ENCODE data around the gene ROCK2.

ROCK2 gene

DNA sequence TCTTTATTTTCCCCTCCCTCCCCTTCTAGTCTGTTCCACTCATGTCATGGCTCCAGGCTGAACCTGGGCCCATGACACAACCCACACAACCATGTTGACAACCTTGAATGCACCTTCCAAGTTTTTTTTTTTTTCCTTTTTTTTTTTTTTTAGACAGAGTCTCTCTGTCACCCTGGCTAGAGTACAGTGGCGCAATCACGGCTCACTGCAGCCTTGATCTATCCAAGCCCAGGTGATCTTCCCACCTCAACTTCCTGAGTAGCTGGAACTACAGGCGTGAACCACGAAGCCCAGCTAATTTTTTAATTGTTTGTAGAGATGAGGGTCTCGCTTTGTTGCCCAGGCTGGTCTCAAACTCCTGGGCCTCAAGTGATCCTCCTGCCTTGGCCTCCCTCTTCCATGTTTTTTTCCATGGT lies 21.9 kb upstream of the ROCK2 start:
- no peak for FAIRE-seq

DNA sequence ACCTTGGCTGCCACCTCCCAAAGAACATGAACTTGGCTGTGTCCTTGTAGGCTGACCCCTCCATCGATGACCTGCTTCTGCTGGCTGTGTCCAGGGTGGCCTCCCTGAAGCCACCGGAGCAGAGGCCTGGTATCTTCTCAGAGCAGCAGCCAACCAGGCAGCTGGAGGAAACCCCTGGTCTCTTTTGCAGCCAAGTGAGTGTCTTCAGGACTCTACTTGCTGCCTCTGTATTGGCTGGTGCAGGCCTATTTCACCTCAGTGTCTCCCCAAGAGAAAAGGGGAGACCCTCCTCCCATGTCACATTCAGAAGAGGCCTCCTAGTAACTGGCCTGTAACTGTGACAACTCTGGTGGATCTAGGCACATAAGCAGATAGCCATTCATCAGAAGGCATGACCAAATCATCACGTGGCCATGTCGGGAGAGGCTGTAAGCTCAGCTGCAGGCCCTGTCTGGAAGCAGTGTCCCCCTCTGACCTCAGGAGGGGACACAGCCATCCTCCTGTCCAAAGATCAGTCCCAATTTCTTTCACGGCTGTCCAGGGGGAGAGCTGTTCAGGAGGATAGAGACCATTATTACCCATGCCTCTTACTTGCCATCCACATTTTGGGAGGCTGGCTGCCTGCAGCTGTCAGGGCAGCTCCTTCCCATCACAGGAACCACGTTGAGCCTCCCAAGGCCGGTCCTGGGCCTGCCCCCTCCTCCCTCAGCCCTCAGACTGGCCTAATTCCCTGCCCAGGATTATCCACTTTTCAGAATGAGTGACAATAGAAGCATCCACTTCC lies 20.9 kb upstream of the ROCK2 start:
- FAIRE-seq, result no peak

GRCh38 chr2:11364565-11364887 lies 20.1 kb upstream of the ROCK2 start:
- FAIRE-seq, result no peak

GRCh38 chr2:11363868-11364564 lies 19.6 kb upstream of the ROCK2 start:
- FAIRE-seq, result no peak

DNA sequence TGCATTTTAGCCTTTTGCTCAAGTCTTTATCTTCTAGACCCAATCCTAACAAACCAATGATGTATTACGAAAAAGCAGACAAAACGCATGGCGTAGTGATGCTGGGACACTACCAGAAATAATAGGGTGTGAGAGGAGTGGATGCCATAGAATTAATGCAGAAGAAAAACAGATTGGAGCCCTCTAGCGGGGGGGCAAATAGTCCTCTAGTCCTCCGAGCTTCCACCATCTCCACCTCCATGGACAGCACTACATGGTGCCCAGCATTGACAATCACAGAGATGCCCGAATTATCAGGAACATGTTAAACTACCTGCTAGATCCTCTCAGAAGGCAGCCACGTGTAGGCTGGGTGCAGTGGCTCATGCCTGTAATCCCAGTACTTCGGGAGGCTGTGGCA lies 15.4 kb upstream of the ROCK2 start:
- FAIRE-seq, result no peak

- FAIRE-seq, result no peak
Observed at GRCh38 chr2:11357428-11357972, 13.1 kb upstream of the ROCK2 start.

- no peak for FAIRE-seq
Observed at GRCh38 chr2:11356764-11357163, 12.3 kb upstream of the ROCK2 start.

DNA sequence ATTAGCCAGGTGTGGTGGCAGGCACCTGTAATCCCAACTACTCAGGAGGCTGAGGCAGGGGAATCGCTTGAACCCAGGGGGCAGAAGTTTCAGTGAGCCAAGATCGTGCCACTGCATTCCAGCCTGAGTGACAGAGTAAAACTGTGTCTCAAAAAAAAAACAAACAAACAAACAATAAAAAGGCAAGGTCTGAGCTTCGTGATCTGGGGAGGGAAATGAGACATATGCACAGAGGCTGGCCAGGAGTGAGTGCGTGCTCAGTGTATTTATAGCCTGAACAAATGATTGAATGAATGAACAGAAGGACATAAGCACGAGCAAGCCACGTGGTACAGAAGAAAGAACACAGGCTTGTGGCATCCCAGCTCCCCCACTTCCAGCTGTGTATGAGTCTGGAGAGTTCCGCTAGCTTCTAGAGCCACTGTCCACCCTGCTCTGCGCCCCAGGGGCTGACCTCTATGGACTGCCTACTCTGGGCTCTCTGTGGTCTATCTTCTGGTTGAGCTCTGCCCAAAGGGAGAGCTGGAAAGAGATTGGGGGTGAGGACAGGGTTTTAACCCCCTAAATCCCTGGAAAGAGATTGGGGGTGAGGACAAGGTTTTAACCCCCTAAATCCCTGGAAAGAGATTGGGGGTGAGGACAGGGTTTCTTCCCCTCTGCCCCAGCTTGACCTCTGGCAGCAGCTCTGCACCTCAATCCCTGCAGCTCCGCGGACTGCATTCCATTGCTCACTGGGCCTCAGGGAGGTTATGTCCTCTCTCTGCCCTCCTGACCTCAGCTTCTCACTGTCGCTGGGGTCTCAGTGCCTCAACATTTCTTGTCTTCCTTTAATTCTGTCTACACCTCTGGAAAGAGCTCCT lies 11.0 kb upstream of the ROCK2 start:
- no peak for FAIRE-seq

- FAIRE-seq, result no peak
Observed at GRCh38 chr2:11354363-11355154, 10.1 kb upstream of the ROCK2 start.

GRCh38 chr2:11352781-11353537 lies 8.5 kb upstream of the ROCK2 start:
- no peak for FAIRE-seq

DNA sequence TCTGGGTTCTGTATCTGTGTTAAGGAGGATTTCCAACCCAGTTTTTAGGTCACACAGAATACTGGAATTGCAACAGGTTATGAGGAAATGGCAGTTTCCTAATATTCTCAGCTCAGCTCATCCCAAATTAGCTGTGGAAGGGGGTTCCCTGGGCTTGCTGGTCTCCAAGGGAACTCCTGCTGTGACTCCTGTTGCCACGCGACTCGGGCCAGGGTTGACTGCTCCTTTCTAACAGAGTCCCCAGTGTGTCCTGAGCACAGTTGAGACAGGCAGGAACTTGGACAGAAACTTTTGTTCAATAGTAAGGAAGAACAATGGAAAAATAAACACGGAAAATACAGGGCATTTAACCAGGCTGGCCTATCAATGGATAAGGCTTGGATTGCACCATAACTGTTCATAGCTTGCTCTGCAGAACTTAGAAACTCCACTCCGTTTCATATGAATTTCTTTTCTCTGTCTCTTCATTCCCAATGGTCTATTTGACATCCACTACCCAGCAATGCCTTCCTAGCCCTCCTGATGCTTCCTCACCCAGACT lies 3.8 kb upstream of the ROCK2 start:
- no peak for FAIRE-seq

DNA sequence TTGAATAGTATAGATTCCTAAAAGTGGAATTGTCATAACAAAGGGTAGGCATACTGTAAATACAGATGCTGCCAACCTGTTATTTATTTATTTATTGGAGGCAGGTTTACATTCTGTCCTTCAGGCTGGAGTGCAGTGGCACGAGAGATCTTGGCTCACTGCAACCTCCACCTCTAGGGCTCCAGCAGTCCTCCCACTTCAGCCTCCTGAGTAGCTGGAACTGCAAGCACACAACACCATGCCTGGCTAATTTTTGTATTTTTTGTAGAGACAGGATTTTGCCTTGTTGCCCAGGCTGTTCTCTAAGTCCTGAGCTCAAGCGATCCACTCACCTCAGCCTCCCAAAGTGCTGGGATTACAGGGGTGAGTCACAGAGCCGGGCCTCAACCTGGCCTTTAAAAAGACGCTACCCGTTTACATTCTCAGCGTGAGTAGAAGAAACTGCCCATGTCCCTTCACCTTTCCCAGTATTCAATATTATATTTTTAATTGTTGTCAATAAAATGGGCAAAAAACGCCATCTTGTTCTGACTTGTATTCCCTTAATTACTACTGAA lies 3.0 kb upstream of the ROCK2 start:
- FAIRE-seq, result no peak

GRCh38 chr2:11346023-11346482 lies 1.6 kb upstream of the ROCK2 start:
- no peak for FAIRE-seq

DNA sequence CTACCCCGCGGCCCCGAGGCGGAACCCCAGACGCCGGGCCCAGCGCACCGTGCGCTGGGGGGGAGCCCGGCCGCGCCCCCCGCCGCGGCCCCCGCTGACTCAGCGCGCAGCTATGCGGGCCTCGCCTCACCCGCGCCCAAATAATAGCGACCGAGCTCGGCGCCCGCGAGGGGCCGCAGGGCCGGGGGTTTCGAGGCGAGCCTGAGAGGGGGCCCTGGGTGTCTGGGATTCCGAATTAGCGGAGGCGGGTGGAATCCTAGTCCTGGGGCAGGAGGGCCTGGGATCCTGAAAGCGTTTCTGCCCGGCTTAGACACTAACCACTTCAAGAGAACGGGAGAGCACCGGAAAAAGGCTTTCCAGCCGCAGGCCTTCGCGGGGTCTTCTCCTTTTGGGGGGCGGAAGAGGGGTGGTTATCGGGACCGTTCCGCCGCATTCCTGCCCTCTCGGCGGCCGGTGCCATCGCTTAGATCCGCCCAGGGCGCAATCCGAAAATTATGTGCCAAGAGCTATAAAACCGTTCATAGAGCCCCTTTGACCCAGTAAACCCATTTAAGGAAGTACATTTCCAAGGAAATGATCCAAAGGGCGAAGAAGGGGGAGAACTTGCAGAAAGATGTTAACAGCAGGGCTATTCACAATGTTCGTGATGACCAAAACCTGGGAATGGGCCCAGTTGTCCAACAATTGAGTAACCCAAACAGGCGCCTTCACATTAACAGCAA lies 681 bp upstream of the ROCK2 start:
- FAIRE-seq, result no peak

DNA sequence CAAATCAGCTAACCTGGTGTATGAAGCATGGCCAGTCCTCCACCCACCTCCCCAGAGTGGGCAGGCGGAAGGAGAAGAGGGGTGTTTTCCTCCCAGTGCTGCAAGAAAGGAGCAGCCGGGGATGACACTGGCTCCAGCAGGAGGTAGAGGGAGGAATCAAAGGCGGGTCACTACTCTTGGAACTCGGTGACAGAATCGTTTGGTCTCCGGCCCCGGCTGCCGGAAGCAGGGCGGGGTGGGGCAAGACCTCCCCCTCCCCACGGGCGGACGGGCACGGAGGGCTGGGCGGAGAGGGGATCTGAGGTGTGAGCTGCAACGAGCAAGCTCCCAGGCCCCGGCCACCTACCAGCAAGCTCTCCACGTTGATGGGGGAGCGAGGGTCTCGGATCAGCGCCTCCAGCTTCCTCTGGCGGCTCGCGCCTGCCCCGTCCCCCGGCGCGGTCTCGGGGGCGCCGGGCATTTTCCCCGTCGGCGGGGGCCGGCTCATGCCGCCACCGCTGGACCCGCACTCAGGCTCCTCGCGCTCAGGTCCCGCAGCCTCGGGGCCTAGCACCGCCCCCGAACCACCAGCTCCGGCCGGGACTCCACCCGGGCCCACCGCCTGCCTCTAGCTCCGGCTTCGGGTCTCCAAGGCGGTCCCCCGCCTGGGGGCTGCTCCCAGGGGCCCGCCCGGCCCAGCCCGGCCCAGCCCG lies 640 bp downstream of the ROCK2 start:
- no peak for FAIRE-seq

DNA sequence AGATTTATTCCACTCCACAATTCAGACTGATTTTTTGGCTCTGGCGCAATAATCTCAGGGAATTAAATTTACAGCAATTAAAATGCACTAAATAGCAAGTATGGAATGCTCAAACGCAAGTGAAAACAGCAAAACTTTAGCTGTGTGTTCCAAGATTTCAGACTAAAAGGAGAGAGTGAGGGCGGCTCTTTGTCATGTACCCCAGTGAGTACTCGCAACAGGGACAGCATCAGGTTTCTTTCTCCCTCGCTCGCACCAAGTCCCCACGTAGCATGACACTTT lies 1.1 kb downstream of the ROCK2 start:
- no peak for FAIRE-seq

DNA sequence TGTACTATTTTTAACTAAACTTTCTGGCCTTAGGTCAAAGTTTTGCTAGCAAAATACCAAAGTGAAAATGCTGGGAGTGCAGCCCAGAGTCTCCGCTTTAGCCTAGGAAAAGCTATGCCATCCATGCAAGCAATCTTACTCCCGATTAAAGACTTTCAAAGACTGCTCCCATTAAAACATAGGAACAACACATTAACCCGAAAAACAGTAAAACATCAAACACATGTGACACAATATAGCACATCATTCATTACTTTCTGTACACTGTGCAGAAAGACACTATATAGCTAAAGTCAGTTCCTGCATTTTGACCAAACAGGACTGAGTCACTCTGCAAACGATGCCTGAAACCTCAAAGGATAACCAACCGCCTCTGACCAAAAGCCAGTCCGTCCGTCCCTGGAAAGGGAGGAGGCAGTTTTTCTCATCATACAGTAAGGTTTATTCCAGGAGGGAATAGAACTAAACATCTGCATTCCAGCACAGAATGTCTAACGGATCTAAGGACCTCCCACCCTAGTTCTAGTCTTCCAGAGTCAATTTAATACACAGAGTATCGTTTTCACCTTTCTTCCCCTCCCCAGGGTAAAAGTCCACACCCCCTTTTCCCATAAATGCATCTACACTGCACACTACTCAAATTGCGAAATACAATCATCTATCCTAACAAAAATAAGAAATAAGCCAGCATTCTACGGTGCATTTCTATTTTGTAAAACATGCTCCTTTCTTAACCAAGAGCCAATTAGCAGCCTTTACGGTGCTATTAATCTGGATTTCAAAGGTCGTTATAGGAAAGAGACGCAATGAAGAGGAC lies 1.7 kb downstream of the ROCK2 start:
- FAIRE-seq, result peak; percentile 24

DNA sequence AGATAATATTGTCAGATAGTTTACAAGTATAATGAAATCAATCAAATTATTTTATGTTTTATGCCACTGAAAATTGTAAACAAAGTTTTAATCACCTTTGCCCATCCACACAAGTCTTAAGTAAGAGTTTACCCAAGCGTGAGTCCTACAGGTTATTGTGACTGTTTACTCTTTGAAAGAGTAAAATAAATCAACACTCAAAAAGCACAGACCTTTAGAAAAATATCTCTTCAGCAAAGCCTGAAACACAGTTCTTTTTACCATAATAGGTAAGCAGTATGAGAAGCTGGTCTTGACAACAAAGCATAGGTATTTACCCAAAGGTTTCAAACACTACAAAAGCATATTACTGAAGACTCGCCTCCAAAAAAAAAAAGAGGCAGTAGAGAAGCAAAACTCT lies 3.7 kb downstream of the ROCK2 start:
- FAIRE-seq, result no peak

DNA sequence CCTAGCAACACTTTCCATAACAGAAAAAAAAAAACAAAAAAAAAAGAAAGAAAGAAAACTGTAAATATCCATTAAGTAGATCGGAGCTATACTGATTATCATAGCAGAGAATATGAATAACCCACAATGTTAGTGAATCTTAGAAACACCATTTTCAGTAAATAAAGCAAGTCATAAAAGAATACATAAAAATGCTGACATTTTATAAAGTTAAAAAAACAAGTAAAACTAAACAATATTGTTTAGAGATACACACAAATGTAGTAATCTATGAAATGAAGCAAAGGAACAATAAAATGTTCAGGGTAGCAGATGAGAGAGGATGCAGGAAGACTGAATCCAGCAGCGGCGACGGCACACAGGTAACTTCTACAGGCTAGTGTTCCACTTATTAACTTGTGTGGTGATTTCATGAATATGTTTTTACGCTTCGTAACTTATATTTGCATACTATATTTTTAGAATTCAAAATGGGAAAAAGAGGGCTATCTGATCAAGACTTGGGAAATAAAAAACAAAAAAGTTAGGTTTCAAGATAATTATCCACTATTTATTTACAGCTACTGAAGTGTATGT lies 4.8 kb downstream of the ROCK2 start:
- no peak for FAIRE-seq

Measured in islet of Langerhans (tissue), 1 donor.